ENCODE data around the gene UBE2Q2.

The UBE2Q2 gene

DNA sequence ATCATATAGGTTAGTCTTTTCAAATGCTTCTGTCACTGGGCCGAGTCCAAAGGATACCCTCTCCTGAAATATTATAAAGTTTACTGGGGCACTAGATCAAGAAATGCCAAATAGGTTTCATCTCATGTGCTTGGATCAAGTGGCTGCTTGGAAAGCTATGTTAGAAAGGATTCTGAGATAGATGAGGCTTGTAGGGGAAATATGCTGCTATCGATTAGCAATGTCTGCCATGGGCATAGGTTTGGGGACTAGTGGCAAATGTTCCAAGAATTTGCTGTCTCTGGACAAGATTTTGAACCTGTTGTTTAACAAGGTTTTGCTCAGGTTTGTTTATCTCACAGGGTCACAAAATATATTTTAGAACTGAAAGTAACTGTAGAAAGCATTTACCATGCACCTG lies 23.0 kb upstream of the UBE2Q2 start:
- H3K27ac ChIP-seq: no peak overlapping the region
- TF ChIP-seq, protein P1, sequence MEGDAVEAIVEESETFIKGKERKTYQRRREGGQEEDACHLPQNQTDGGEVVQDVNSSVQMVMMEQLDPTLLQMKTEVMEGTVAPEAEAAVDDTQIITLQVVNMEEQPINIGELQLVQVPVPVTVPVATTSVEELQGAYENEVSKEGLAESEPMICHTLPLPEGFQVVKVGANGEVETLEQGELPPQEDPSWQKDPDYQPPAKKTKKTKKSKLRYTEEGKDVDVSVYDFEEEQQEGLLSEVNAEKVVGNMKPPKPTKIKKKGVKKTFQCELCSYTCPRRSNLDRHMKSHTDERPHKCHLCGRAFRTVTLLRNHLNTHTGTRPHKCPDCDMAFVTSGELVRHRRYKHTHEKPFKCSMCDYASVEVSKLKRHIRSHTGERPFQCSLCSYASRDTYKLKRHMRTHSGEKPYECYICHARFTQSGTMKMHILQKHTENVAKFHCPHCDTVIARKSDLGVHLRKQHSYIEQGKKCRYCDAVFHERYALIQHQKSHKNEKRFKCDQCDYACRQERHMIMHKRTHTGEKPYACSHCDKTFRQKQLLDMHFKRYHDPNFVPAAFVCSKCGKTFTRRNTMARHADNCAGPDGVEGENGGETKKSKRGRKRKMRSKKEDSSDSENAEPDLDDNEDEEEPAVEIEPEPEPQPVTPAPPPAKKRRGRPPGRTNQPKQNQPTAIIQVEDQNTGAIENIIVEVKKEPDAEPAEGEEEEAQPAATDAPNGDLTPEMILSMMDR (IDR thresholded peaks at IDR 0.05): no peak
- no peak for TF ChIP-seq ZFX (IDR thresholded peaks at IDR 0.05; ENCODE audit: borderline replicate concordance)

DNA sequence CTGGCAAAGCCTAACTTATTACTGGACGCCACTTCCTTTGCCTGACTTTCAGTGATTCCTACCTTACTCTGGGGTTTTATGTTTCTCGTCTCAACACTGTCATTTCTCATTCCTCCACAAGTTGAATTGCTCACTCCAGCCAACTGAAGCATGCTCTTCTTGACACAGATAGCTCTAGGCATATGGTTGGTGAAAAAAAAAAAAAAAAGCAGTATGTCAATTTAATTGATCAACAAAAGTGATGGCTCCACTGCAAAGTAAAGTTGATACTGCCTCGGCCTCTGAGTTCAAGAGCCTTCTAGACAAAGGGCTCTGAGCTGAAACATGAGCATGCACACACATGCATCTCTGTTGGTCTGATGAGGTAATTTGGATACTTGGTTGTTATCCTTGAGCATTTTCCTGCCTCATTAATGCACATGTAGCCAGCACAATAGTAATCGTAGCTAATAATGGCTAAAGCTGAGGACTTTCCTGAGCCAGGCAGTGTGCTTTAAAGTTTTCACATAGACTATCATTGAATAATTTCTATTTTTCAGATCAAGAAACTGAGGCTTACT lies 21.4 kb upstream of the UBE2Q2 start:
- no peak overlapping the region for H3K27ac ChIP-seq
- TF ChIP-seq, protein P1 (IDR thresholded peaks at IDR 0.05): no peak
- no peak for TF ChIP-seq ZFX (IDR thresholded peaks at IDR 0.05; ENCODE audit: borderline replicate concordance)

DNA sequence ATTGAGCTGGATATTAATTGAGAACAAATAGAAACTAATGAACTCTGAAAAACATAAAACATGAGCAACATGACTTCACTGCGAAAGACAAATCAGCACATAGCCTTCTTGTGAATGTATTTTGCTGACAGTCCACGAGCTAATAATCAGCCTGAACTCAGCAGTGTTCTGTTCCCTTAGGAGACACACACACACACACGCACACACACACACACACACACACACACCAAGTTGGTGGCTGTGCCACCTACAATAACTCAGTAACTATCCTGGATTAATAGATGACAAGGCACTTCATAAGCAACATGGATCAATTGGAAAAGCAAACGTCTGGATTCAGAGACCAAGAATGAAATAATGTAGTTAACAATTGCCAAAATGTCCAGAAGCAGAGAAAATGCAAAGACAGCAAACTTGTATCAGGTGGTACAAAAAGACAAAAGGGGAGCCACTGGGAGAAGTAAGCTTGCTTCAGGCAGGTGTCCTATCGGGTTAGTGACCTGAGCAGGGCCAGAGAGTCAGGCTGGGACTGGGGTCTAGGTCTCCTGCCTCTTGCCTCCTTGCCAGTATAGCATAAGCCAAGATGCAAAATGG lies 20.5 kb upstream of the UBE2Q2 start:
- H3K27ac ChIP-seq: no peak overlapping the region
- TF ChIP-seq, protein P1 (IDR thresholded peaks at IDR 0.05): no peak
- no peak for TF ChIP-seq ZFX (IDR thresholded peaks at IDR 0.05; ENCODE audit: borderline replicate concordance)

DNA sequence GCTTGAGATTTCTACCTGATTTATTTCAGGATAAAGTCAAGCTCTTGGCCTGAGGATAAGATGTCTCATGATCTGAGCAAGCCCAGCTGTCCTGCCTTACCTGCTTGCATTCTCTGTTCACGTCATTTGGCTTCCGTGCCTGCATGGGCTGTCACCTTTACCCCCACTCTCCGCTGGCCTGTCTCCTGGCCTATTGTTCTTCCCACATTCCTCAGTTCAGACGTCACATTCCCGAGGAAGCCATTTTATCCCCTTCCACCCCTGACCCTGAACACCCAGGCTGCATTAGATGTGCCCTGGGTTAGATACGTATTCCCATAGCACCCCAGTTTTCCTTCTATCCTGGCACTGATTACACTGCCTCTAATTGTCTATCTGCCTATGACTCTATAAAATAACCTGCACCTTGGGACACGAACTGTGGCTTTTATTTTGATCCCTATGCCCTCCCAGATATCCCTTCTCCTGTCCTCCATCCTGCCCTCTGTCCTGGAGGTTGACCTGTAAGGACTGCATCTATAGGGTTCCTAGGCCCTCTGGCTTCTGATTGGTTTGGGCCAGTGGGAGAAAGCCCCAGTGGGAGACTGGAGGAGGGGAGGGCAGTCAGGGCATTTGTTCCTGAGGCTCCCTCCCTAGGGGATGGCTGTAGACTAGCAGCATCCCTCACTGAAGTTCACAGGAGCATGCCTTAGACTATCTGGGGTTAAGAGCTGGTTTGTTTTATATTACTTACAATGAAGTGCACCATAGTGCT lies 19.2 kb upstream of the UBE2Q2 start:
- TF ChIP-seq, protein P1 (IDR thresholded peaks at IDR 0.05): no peak
- no peak for TF ChIP-seq ZFX (IDR thresholded peaks at IDR 0.05; ENCODE audit: borderline replicate concordance)
- no peak overlapping the region for H3K27ac ChIP-seq

DNA sequence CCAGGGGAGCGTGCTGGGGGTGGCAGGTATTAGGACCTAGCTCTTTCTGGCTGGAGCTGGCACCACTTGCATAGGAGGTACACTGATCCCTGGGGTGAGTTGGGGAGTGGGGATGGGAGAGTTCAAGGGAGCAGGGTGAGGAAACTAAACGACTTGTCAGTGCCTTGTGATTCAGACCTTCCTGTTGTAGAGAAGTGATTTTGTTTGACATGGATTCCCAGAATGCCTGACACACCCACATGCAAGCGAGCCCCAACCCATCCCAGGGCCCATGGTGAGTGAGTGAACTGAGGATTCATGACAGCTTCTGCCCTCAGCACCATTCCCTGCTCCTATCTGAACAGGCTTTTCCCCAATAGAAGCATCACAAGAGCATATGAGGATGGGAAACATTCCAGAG lies 15.6 kb upstream of the UBE2Q2 start:
- TF ChIP-seq, protein P1 (IDR thresholded peaks at IDR 0.05): no peak
- TF ChIP-seq ZFX (IDR thresholded peaks at IDR 0.05; ENCODE audit: borderline replicate concordance): no peak
- no peak overlapping the region for H3K27ac ChIP-seq

DNA sequence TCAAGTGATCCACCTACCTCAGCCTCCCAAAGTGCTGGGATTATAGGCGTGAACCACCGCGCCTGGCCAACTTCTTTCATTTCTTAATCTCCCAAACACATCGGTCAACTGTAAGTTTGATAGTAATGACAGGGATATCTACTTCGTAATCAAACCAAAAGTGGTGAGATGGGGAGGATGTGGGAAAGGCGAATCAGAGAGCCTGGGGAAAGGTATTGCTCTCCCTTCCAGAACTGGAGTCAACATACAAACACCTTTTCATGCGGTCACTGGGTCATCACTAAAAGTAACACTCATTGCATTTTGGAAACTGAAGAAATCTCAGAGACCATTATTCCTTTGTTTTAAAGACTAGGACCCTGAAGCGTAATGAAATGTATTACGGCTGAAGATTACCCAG lies 14.8 kb upstream of the UBE2Q2 start:
- TF ChIP-seq, protein P1 (IDR thresholded peaks at IDR 0.05): no peak
- TF ChIP-seq ZFX (IDR thresholded peaks at IDR 0.05; ENCODE audit: borderline replicate concordance): no peak
- H3K27ac ChIP-seq: no peak overlapping the region

Measured in 22Rv1 (cell line).